Peyer's patch (tissue), 4 donors: ENCODE measurements around the gene ETV2.

Source experiments
- POLR2A ChIP-seq, 2 donors: fragments of 450-650 bp; IDR thresholded peaks; one replicate each; pipeline ENCODE4 v1.5.1; 2017; ENCODE audit warnings: antibody characterized with exemption in 2 of 2, mild to moderate bottlenecking in 2 of 2, moderate library complexity in 2 of 2
- TF ChIP-seq, protein P1 (sequence below), 6 experiments: fragments of 450-650 bp in 4 of 6; fragments of 200-600 bp in 2 of 6; sonication (generic) in 1 of 6; IDR thresholded peaks; one replicate each; pipeline ENCODE4 v1.5.1; 2017 to 2019; ENCODE audit warnings: antibody characterized with exemption in 6 of 6, mild to moderate bottlenecking in 3 of 6, moderate library complexity in 1 of 6

DNA sequence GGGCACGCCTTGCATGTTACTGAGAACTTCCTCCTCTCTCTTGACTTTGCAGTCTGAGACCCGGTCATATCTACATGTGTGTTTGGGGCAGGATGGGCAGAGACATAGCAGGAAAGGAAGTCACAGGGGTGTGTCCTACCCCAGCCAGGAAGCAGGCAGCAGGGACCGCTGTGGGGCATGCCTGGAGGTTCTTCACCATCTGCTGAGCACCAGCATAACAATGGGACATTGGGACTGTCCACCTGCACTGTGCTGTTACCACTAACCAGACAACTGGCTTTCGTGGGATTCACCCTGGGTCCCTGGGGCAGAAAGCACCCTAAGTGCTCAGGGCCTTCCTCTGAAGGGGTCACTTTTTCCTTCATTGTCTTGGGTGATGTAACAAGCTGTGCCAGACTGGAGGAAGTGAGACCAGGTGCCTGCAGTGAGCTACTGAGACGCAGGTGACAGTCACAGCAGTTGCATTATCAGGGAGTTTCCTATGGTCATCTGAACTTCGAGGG lies 31.6 kb upstream of the ETV2 start:
- TF ChIP-seq, protein P1, sequence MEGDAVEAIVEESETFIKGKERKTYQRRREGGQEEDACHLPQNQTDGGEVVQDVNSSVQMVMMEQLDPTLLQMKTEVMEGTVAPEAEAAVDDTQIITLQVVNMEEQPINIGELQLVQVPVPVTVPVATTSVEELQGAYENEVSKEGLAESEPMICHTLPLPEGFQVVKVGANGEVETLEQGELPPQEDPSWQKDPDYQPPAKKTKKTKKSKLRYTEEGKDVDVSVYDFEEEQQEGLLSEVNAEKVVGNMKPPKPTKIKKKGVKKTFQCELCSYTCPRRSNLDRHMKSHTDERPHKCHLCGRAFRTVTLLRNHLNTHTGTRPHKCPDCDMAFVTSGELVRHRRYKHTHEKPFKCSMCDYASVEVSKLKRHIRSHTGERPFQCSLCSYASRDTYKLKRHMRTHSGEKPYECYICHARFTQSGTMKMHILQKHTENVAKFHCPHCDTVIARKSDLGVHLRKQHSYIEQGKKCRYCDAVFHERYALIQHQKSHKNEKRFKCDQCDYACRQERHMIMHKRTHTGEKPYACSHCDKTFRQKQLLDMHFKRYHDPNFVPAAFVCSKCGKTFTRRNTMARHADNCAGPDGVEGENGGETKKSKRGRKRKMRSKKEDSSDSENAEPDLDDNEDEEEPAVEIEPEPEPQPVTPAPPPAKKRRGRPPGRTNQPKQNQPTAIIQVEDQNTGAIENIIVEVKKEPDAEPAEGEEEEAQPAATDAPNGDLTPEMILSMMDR (IDR thresholded peaks at IDR 0.05): no peak
- TF ChIP-seq POLR2A (IDR thresholded peaks at IDR 0.05): no peak
